Measurements from ENCODE around the gene SOAT1.

DNA sequence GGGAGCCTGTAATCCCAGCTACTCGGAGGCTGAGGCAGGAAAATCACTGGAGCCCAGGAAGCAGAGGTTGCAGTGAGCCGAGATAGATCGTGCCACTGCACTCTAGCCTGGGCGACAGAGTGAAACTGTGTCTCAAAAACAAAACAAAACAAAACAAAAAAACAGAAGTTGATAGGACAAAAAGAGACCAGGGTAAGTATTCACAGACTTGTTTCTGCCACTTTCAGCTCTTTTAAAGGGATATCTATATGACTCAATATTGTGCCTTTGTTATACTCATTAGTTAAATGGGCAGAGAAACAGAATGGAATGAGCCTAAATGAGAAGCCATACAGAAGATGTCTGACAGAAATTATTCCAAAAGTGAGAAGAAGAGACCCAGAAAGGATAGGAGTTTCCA, 41.0 kb upstream of the SOAT1 start:
- TF ChIP-seq, protein P1, sequence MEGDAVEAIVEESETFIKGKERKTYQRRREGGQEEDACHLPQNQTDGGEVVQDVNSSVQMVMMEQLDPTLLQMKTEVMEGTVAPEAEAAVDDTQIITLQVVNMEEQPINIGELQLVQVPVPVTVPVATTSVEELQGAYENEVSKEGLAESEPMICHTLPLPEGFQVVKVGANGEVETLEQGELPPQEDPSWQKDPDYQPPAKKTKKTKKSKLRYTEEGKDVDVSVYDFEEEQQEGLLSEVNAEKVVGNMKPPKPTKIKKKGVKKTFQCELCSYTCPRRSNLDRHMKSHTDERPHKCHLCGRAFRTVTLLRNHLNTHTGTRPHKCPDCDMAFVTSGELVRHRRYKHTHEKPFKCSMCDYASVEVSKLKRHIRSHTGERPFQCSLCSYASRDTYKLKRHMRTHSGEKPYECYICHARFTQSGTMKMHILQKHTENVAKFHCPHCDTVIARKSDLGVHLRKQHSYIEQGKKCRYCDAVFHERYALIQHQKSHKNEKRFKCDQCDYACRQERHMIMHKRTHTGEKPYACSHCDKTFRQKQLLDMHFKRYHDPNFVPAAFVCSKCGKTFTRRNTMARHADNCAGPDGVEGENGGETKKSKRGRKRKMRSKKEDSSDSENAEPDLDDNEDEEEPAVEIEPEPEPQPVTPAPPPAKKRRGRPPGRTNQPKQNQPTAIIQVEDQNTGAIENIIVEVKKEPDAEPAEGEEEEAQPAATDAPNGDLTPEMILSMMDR (IDR thresholded peaks at IDR 0.05), result no peak
- TF ChIP-seq POLR2A (IDR thresholded peaks at IDR 0.05), result no peak

Data from body of pancreas (tissue), 4 donors.